Hepatocyte (in vitro differentiated cells): ENCODE measurements around the gene DGKZ. TPM values are rescaled to one million over a fixed set of nuclear protein-coding genes. Genes with fewer than 3 reads are reported as not detected.

Source experiments
- DNase-seq: peaks from one replicate; pipeline ENCODE4 v3.0.0-alpha.2; 2016; ENCODE audit warnings: low spot score
- H2AFZ ChIP-seq: fragments of 200-600 bp; sonication (generic); 2 replicates; pipeline ENCODE4 v1.6.0; 2016; ENCODE audit warnings: antibody characterized with exemption, mild to moderate bottlenecking
- H3K27ac ChIP-seq: fragments of 200-600 bp; sonication (generic); 2 replicates; pipeline ENCODE4 v1.5.1; 2016; ENCODE audit warnings: mild to moderate bottlenecking
- H3K27me3 ChIP-seq: fragments of 200-600 bp; sonication (generic); 2 replicates; pipeline ENCODE4 v1.6.1; 2016
- H3K36me3 ChIP-seq: fragments of 200-600 bp; sonication (generic); replicated peaks from 2 replicates; pipeline ENCODE4 v1.5.1; 2016; ENCODE audit warnings: low read depth; ENCODE audit not compliant: insufficient read depth
- H3K4me1 ChIP-seq: fragments of 200-600 bp; sonication (generic); 2 replicates; pipeline ENCODE4 v1.5.1; 2016; ENCODE audit warnings: mild to moderate bottlenecking, moderate library complexity; ENCODE audit not compliant: insufficient read depth
- H3K4me2 ChIP-seq: fragments of 200-600 bp; sonication (generic); 2 replicates; pipeline ENCODE4 v1.6.0; 2016
- H3K4me3 ChIP-seq: fragments of 200-600 bp; sonication (generic); 2 replicates; pipeline ENCODE4 v1.5.1; 2016; ENCODE audit warnings: mild to moderate bottlenecking
- H3K79me2 ChIP-seq: fragments of 200-600 bp; sonication (generic); 2 replicates; pipeline ENCODE4 v1.6.0; 2017; ENCODE audit warnings: mild to moderate bottlenecking
- H3K9me2 ChIP-seq: fragments of 200-600 bp; sonication (generic); replicated peaks from 2 replicates; pipeline ENCODE4 v1.6.0; 2017; ENCODE audit warnings: mild to moderate bottlenecking; ENCODE audit not compliant: insufficient read depth
- H3K9me3 ChIP-seq: fragments of 200-600 bp; sonication (generic); 2 replicates; pipeline ENCODE4 v1.5.1; 2016; ENCODE audit warnings: low read depth, mild to moderate bottlenecking
- H4K20me1 ChIP-seq: fragments of 200-600 bp; sonication (generic); 2 replicates; pipeline ENCODE4 v1.6.0; 2016; ENCODE audit warnings: mild to moderate bottlenecking; ENCODE audit not compliant: insufficient read depth, poor library complexity, severe bottlenecking
- EZH2 ChIP-seq: fragments of 200-600 bp; sonication (generic); IDR thresholded peaks from 2 replicates; pipeline ENCODE4 v1.6.1; 2016; ENCODE audit warnings: antibody characterized with exemption, mild to moderate bottlenecking, borderline replicate concordance
- EZH2phosphoT487 ChIP-seq: fragments of 200-600 bp; sonication (generic); IDR thresholded peaks from one replicate; pipeline ENCODE4 v1.6.1; 2018; ENCODE audit warnings: antibody characterized with exemption, mild to moderate bottlenecking, low read depth, moderate library complexity; ENCODE audit not compliant: unreplicated experiment, severe bottlenecking
- WGBS: methylation state at CpG from one replicate; pipeline ENCODE4 v1.1.6; 2016; ENCODE audit warnings: low lambda C conversion rate; ENCODE audit errors: missing lambda C conversion rate; 5-methylcytosine and 5-hydroxymethylcytosine counted together
- polyA plus RNA-seq: library from polyadenylated mRNA; unstranded; fragments of >200 nt; fragmentation: Nextera tagmentation; extraction: Ambion mirVana; gene quantifications from 2 replicates; pipeline ENCODE4 v1.2.1, GENCODE V29; 2016
- total RNA-seq: library from RNA; depleted of rRNA; stranded (reverse); fragments of >200 nt; gene quantifications from 2 replicates; pipeline ENCODE4 v1.2.3, GENCODE V29; 2014
- TF ChIP-seq, protein P1 (sequence below): fragments of 200-600 bp; sonication (generic); IDR thresholded peaks from 2 replicates; pipeline ENCODE4 v1.5.1; 2016; ENCODE audit warnings: antibody characterized with exemption, mild to moderate bottlenecking; ENCODE audit not compliant: poor library complexity

The DGKZ gene
- total and polyA plus RNA-seq, 2 experiments from 2014 or later: 26.6 to 42.9 TPM

DNA sequence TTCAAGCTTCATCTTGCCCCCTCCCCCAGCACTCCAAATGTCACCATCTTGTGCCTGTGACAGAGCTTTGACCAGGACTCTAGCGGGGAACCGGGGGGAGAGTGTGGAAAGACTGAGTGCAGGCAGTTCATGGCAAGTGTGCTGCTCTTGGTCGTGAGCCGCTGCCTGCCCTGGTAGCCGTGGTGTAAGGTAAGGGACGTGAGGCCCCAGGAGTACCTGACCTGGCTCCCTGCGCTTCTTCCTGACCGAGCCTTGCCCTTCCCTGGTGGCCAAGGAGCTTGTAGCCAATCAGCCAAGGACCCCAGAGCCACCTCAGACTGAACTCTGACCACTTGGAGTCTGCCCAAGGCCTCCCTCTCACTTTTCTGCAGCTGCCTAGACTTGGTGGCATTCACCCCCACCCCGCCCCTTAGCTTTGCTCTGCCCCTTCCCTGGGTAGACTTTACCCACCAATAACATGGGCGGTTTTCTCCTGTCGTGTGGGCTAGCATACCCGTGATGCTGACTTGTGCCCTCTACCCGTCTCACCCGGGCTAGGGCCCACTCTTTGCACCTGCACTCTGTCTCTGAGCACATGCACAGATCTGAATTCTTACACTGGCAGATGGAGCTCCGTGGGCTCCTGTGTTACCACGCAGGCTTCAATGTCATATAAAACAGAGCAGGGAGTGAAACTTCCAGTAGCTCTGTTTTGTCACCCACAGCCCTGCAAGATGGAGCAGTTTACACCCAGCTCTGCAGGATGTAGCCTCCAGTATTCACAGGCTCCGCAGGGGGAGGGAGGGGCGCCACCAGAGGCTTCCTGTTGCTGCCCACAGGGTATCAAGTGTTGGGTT lies 1.5 kb downstream of the DGKZ start:
- H4K20me1 ChIP-seq: peaks cover 11% of the 10 kb centered on the region
- H2AFZ ChIP-seq: no peak overlapping the region
- peaks cover 14% of the 10 kb centered on the region for H3K4me1 ChIP-seq
- DNase-seq: no peak
- no peak overlapping the region for H3K4me3 ChIP-seq
- H3K9me2 ChIP-seq: no peaks in the 10 kb centered on the region
- TF ChIP-seq, protein P1, sequence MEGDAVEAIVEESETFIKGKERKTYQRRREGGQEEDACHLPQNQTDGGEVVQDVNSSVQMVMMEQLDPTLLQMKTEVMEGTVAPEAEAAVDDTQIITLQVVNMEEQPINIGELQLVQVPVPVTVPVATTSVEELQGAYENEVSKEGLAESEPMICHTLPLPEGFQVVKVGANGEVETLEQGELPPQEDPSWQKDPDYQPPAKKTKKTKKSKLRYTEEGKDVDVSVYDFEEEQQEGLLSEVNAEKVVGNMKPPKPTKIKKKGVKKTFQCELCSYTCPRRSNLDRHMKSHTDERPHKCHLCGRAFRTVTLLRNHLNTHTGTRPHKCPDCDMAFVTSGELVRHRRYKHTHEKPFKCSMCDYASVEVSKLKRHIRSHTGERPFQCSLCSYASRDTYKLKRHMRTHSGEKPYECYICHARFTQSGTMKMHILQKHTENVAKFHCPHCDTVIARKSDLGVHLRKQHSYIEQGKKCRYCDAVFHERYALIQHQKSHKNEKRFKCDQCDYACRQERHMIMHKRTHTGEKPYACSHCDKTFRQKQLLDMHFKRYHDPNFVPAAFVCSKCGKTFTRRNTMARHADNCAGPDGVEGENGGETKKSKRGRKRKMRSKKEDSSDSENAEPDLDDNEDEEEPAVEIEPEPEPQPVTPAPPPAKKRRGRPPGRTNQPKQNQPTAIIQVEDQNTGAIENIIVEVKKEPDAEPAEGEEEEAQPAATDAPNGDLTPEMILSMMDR: no peak
- H3K36me3 ChIP-seq: no peaks in the 10 kb centered on the region
- H3K4me2 ChIP-seq: peak overlapping the region; percentile 96
- H3K9me3 ChIP-seq: no peaks in the 10 kb centered on the region
- H3K79me2 ChIP-seq: peaks cover 56% of the 10 kb centered on the region
- no peaks in the 10 kb centered on the region for H3K27me3 ChIP-seq
- 70% methylated on average over 18 of the region's 18 CpGs for WGBS
- no peak overlapping the region for H3K27ac ChIP-seq

DNA sequence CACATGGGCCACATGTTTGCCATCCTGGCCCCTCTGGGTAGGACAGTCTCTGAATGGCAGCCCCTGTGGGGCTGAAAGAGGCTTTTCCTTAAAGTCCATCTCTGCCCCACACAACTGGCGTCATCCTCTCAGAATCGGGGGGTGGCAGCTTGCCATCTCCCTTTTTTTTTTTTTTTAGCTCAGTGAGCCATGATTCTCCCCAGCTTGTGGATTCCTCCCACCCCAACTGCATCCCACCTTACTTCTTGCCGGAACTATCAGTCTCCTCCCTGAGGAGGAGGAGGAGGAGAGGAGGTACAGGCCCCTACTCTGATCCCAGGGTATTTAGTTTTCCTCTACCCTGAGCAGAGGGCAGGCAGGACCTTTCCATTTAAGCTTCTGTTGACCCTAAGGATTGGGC lies 3.4 kb downstream of the DGKZ start:
- H3K27me3 ChIP-seq: no peaks in the 10 kb centered on the region
- DNase-seq: no peak
- H4K20me1 ChIP-seq: peaks cover 11% of the 10 kb centered on the region
- no peak overlapping the region for H3K4me2 ChIP-seq
- WGBS: 97% methylated on average over 3 of the region's 3 CpGs
- H3K4me1 ChIP-seq: peaks cover 14% of the 10 kb centered on the region
- H3K9me3 ChIP-seq: no peaks in the 10 kb centered on the region
- H3K9me2 ChIP-seq: no peaks in the 10 kb centered on the region
- peaks cover 74% of the 10 kb centered on the region for H3K79me2 ChIP-seq
- no peaks in the 10 kb centered on the region for H3K36me3 ChIP-seq
- H3K27ac ChIP-seq: no peak overlapping the region
- H2AFZ ChIP-seq: no peak overlapping the region
- no peak for TF ChIP-seq EZH2phosphoT487
- TF ChIP-seq EZH2: no peak
- TF ChIP-seq, protein P1: no peak
- no peak overlapping the region for H3K4me3 ChIP-seq

DNA sequence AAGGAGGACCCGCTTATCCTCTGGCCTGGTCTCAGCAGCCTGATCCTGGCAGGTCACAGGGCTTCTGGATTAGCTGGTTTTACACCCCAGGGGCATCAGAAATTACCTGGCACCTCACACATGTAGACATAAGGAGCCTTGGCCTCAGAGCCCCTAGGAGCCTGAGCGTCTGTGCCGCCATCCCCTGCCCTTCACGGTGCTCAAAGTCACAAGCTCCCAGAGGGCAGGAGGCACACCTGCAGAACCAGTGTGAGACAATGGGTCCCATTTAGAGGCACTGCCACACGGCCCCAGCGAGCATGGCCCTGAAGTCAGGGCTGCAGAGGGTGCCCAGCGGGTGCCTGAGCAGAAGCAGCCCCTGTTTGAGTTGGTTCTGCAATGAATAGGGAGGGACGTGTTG lies 3.9 kb downstream of the DGKZ start:
- H3K79me2 ChIP-seq: peaks cover 76% of the 10 kb centered on the region
- peaks cover 14% of the 10 kb centered on the region for H3K4me1 ChIP-seq
- WGBS: 90% methylated on average over 8 of the region's 8 CpGs
- no peaks in the 10 kb centered on the region for H3K9me3 ChIP-seq
- TF ChIP-seq EZH2: no peak
- no peak for TF ChIP-seq EZH2phosphoT487
- TF ChIP-seq, protein P1: no peak
- no peak overlapping the region for H3K27ac ChIP-seq
- DNase-seq: no peak
- peaks cover 11% of the 10 kb centered on the region for H4K20me1 ChIP-seq
- no peak overlapping the region for H3K4me3 ChIP-seq
- H3K4me2 ChIP-seq: no peak overlapping the region
- H3K36me3 ChIP-seq: no peaks in the 10 kb centered on the region
- no peak overlapping the region for H2AFZ ChIP-seq
- no peaks in the 10 kb centered on the region for H3K9me2 ChIP-seq
- H3K27me3 ChIP-seq: no peaks in the 10 kb centered on the region
